HepG2 (cell line): ENCODE measurements around the gene CPPED1. TPM values are rescaled to one million over a fixed set of nuclear protein-coding genes. Genes with fewer than 3 reads are reported as not detected.

Source experiments
- DNMT3B ChIP-seq: conservative IDR thresholded peaks from 2 replicates; pipeline ENCODE4 v1.6.1; 2016; ENCODE audit warnings: missing biosample characterization, control low read depth
- HCFC1 ChIP-seq: fragments of 150-350 bp; IDR thresholded peaks from 2 replicates; pipeline ENCODE4 v1.6.1; 2014; ENCODE audit warnings: low read depth, low read length
- HOXD1 ChIP-seq: sonication (generic); formaldehyde crosslinking; IDR thresholded peaks from 2 replicates; pipeline ENCODE4 v1.5.0; 2020; ENCODE audit warnings: missing genetic modification reagents
- ISX ChIP-seq: sonication (generic); formaldehyde crosslinking; conservative IDR thresholded peaks from 2 replicates; pipeline ENCODE4 v1.5.0; 2020; ENCODE audit warnings: missing genetic modification reagents
- KDM2A ChIP-seq: sonication (generic); formaldehyde crosslinking; IDR thresholded peaks from 2 replicates; pipeline ENCODE4 v1.4.0; 2020; ENCODE audit warnings: low read depth, missing genetic modification reagents, borderline replicate concordance
- MTF1 ChIP-seq: sonication (generic); formaldehyde crosslinking; IDR thresholded peaks from 2 replicates; pipeline ENCODE4 v1.5.0; 2020; ENCODE audit warnings: missing genetic modification reagents
- MYNN ChIP-seq: sonication (generic); formaldehyde crosslinking; IDR thresholded peaks from 2 replicates; pipeline ENCODE4 v1.4.0; 2020; ENCODE audit warnings: mild to moderate bottlenecking, low read depth, missing genetic modification reagents
- NCOA2 ChIP-seq: sonication (generic); formaldehyde crosslinking; IDR thresholded peaks from 2 replicates; pipeline ENCODE4 v1.8.0; 2022; ENCODE audit warnings: inconsistent platforms
- PAWR ChIP-seq: sonication (generic); formaldehyde crosslinking; IDR thresholded peaks from 2 replicates; pipeline ENCODE4 v1.4.0; 2020; ENCODE audit warnings: missing genetic modification reagents, mild to moderate bottlenecking, borderline replicate concordance
- RBM22 ChIP-seq: fragments of 200-400 bp; formaldehyde crosslinking; optimal IDR thresholded peaks from 2 replicates; pipeline ENCODE3; 2017; ENCODE audit warnings: mild to moderate bottlenecking, low read length, moderate library complexity
- SKI ChIP-seq: fragments of 450-650 bp; IDR thresholded peaks from one replicate; pipeline ENCODE4 v1.6.1; 2018; ENCODE audit warnings: mild to moderate bottlenecking; ENCODE audit not compliant: partially characterized antibody
- SP2 ChIP-seq: sonication (generic); formaldehyde crosslinking; IDR thresholded peaks from 2 replicates; pipeline ENCODE4 v1.5.1; 2020; ENCODE audit warnings: mild to moderate bottlenecking, missing genetic modification reagents
- THYN1 ChIP-seq: sonication (generic); formaldehyde crosslinking; IDR thresholded peaks from 2 replicates; pipeline ENCODE4 v1.8.1; 2023; ENCODE audit warnings: low read depth, mild to moderate bottlenecking, moderate library complexity, missing genetic modification reagents, borderline replicate concordance
- TOE1 ChIP-seq: sonication (generic); formaldehyde crosslinking; IDR thresholded peaks from 2 replicates; pipeline ENCODE4 v1.4.0; 2020; ENCODE audit warnings: mild to moderate bottlenecking, missing genetic modification reagents
- polyA plus RNA-seq, 8 experiments: library from polyadenylated mRNA; depleted of rRNA in 3 of 8; stranded (reverse) in 7 of 8; unstranded in 1 of 8; fragments of >200 nt; fragmentation: Illumina TruSeq in 4 of 8; extraction: Trizol in 4 of 8; gene quantifications; 2 replicates each; pipeline versions ENCODE4 v1.2.1 to v1.2.3, GENCODE V29; 2011 to 2016; ENCODE audit warnings: low read depth in 4 of 8, missing spikeins in 1 of 8, mixed read lengths in 1 of 8; ENCODE audit not compliant: insufficient read depth in 1 of 8
- total RNA-seq, 5 experiments: library from RNA; depleted of rRNA; stranded (reverse); fragments of >200 nt; fragmentation: Illumina TruSeq; extraction: Trizol; gene quantifications; 2 replicates each; pipeline ENCODE4 v1.2.3, GENCODE V29; 2016; ENCODE audit warnings: low read depth in 1 of 5
- TF ChIP-seq, protein P1 (sequence below): sonication (generic); formaldehyde crosslinking; IDR thresholded peaks from 2 replicates; pipeline ENCODE4 v1.5.0; 2020; ENCODE audit warnings: missing genetic modification reagents, mild to moderate bottlenecking, borderline replicate concordance
- TF ChIP-seq, protein P2 (sequence below): sonication (generic); formaldehyde crosslinking; IDR thresholded peaks from 2 replicates; pipeline ENCODE4 v1.5.1; 2020; ENCODE audit warnings: missing genetic modification reagents, mild to moderate bottlenecking, borderline replicate concordance
- TF ChIP-seq, protein P3 (sequence below): sonication (generic); formaldehyde crosslinking; IDR thresholded peaks from 2 replicates; pipeline ENCODE4 v1.8.1; 2023; ENCODE audit warnings: mild to moderate bottlenecking, missing genetic modification reagents, borderline replicate concordance
- TF ChIP-seq, protein P4 (sequence below): IDR thresholded peaks from 2 replicates; pipeline ENCODE4 v1.6.1; 2016; ENCODE audit warnings: control low read depth
- TF ChIP-seq, protein P5 (sequence below): sonication (generic); formaldehyde crosslinking; IDR thresholded peaks from 2 replicates; pipeline ENCODE4 v1.8.0; 2022; ENCODE audit warnings: mild to moderate bottlenecking, missing genetic modification reagents, borderline replicate concordance

The CPPED1 gene
- total and polyA plus RNA-seq, 2 of the 13 experiments (the other 11 are each of a cell fraction or from before 2014, with no cell fraction given): 66.6 to 71.3 TPM

DNA sequence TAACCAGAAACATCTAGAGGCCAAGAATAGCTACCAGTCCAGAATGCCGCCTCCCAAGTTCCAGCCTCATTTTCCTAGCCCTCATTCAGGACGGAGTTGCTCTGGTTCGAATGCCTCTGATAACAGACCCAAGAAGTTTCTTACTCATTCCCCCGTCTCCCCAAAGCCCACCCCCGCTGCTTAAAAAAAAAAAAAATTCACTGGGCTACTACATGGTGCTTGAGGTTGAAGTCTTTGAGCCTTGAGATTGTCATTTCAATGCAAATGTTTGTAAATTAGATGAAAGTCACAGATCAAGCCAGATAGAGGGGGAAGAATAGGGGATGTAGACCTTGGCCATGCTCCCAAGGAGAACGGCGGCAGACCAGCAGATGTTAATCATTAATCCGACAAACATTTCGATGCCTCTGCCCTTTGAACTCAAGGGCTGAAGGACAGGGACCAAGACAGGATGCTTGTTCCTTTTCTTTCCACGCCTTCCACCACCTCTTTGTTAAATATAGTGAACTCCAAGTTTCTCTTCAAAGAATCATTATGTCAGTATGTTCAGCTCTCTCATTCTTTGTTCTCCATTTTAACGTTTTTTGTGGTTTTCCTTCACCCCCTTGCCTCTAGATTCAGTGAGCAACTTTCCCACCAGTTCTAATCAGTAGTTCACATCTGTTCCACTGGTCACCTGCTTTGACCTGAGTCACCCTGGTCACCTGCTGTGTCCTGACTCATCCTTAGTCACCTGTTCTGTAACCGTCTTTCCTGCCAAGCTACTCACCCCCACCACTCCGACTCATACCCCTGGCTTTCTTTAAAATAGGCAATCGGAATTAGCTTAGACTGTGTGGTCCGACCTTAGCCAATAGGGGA, 190.3 kb downstream of the CPPED1 start (continued):
- TF ChIP-seq SP2 (no peak), MYNN (CRISPR knock-in tag) (no peak), TOE1 (CRISPR knock-in tag) (no peak), ISX (CRISPR knock-in tag) (no peak), HOXD1 (CRISPR knock-in tag) (no peak), MTF1 (CRISPR knock-in tag) (no peak), HCFC1 (no peak), RBM22 (no peak), THYN1 (CRISPR knock-in tag) (no peak), SKI (peak; percentile 68), NCOA2 (CRISPR knock-in tag) (peak; percentile 90), PAWR (CRISPR knock-in tag) (no peak), DNMT3B (peak; percentile 83; the same call in 1 of the 2 replicates), KDM2A (0 out of 2 replicates have a peak, but pooled peaks have one; percentile 20)
- TF ChIP-seq, protein P1, sequence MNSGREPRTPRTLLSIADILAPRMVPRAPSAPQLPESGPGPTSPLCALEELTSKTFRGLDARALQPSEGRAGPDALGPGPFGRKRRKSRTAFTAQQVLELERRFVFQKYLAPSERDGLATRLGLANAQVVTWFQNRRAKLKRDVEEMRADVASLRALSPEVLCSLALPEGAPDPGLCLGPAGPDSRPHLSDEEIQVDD (CRISPR knock-in tag): no peak
- TF ChIP-seq, protein P2, sequence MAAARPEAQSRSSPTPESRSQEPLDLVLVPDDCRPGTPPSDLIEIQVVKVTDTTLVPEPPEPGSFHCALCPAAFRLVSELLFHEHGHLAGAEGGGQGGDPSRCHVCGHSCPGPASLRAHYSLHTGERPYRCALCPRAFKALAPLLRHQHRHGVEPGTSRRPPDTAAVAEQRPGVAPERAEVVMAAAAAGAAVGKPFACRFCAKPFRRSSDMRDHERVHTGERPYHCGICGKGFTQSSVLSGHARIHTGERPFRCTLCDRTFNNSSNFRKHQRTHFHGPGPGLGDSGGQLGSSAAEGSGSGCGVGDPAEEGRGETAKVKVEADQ (CRISPR knock-in tag): peak; percentile 56; the same call in 1 of the 2 replicates
- TF ChIP-seq, protein P3, sequence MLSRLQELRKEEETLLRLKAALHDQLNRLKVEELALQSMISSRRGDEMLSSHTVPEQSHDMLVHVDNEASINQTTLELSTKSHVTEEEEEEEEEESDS (CRISPR knock-in tag): no peak
- TF ChIP-seq, protein P4, sequence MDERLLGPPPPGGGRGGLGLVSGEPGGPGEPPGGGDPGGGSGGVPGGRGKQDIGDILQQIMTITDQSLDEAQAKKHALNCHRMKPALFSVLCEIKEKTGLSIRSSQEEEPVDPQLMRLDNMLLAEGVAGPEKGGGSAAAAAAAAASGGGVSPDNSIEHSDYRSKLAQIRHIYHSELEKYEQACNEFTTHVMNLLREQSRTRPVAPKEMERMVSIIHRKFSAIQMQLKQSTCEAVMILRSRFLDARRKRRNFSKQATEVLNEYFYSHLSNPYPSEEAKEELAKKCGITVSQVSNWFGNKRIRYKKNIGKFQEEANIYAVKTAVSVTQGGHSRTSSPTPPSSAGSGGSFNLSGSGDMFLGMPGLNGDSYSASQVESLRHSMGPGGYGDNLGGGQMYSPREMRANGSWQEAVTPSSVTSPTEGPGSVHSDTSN (CRISPR knock-in tag): 0 out of 2 replicates have a peak, but pooled peaks have one; percentile 1
- TF ChIP-seq, protein P5, sequence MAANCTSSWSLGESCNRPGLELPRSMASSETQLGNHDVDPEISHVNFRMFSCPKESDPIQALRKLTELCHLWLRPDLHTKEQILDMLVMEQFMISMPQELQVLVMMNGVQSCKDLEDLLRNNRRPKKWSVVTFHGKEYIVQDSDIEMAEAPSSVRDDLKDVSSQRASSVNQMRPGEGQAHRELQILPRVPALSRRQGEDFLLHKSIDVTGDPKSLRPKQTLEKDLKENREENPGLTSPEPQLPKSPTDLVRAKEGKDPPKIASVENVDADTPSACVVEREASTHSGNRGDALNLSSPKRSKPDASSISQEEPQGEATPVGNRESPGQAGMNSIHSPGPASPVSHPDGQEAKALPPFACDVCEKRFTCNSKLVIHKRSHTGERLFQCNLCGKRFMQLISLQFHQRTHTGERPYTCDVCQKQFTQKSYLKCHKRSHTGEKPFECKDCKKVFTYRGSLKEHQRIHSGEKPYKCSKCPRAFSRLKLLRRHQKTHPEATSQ (CRISPR knock-in tag): no peak
